HEK293T (cell line): Measurements from ENCODE around the gene ACACB.

Experiments used
- BHLHE40 ChIP-seq: fragments of 450-650 bp; IDR thresholded peaks from 2 replicates; pipeline ENCODE4 v1.6.1; 2016; ENCODE audit warnings: mild to moderate bottlenecking, moderate library complexity, borderline replicate concordance
- FOXA1 ChIP-seq: fragments of 450-650 bp; IDR thresholded peaks from 2 replicates; pipeline ENCODE4 v1.6.1; 2016; ENCODE audit warnings: mild to moderate bottlenecking
- FOXK2 ChIP-seq: fragments of 450-650 bp; IDR thresholded peaks from 2 replicates; pipeline ENCODE4 v1.6.1; 2016; ENCODE audit warnings: mild to moderate bottlenecking
- FOXM1 ChIP-seq: fragments of 450-650 bp; IDR thresholded peaks from 2 replicates; pipeline ENCODE4 v1.6.1; 2017; ENCODE audit warnings: mild to moderate bottlenecking, borderline replicate concordance
- HDGF ChIP-seq: fragments of 450-650 bp; IDR thresholded peaks from 2 replicates; pipeline ENCODE4 v1.6.1; 2017; ENCODE audit warnings: antibody characterized with exemption, borderline replicate concordance
- L3MBTL2 ChIP-seq: fragments of 450-650 bp; conservative IDR thresholded peaks from 2 replicates; pipeline ENCODE4 v1.6.1; 2016; ENCODE audit warnings: mild to moderate bottlenecking
- LEF1 ChIP-seq: fragments of 450-650 bp; IDR thresholded peaks from 2 replicates; pipeline ENCODE4 v1.6.1; 2017; ENCODE audit warnings: mild to moderate bottlenecking, borderline replicate concordance
- NFRKB ChIP-seq: fragments of 450-650 bp; IDR thresholded peaks from 2 replicates; pipeline ENCODE4 v1.6.1; 2016; ENCODE audit warnings: mild to moderate bottlenecking, moderate library complexity
- PKNOX1 ChIP-seq: fragments of 450-650 bp; IDR thresholded peaks from 2 replicates; pipeline ENCODE4 v1.6.1; 2016
- SP1 ChIP-seq: fragments of 450-650 bp; IDR thresholded peaks from 2 replicates; pipeline ENCODE4 v1.6.1; 2017
- SUZ12 ChIP-seq: fragments of 450-650 bp; IDR thresholded peaks from 2 replicates; pipeline ENCODE4 v1.6.1; 2016; ENCODE audit warnings: mild to moderate bottlenecking
- ZNF384 ChIP-seq: fragments of 450-650 bp; IDR thresholded peaks from 2 replicates; pipeline ENCODE4 v1.6.1; 2016

- no peak for TF ChIP-seq FOXK2
- TF ChIP-seq ZNF384: no peak
- no peak for TF ChIP-seq SUZ12
- no peak for TF ChIP-seq NFRKB
- no peak for TF ChIP-seq SP1
- TF ChIP-seq L3MBTL2: no peak
- no peak for TF ChIP-seq PKNOX1
- TF ChIP-seq BHLHE40: no peak
- no peak for TF ChIP-seq HDGF
- TF ChIP-seq LEF1: no peak
- TF ChIP-seq FOXM1: no peak
- no peak for TF ChIP-seq FOXA1
These were observed 85.1 kb downstream of the ACACB start for GRCh38 chr12:109201496-109201885.
